GM08714 (cell line): ENCODE results near the gene SHC3.

Experiments
- H3K4me3 ChIP-seq: fragments of 200-500 bp; sonication (Bioruptor generic); 2 replicates; pipeline ENCODE4 v1.5.1; 2014; ENCODE audit warnings: mild to moderate bottlenecking, low read length, inconsistent platforms
- ZNF274 ChIP-seq: IDR thresholded peaks from 2 replicates; pipeline ENCODE4 v1.6.1; 2012; ENCODE audit warnings: mild to moderate bottlenecking, low read depth, low read length

Gene SHC3

DNA sequence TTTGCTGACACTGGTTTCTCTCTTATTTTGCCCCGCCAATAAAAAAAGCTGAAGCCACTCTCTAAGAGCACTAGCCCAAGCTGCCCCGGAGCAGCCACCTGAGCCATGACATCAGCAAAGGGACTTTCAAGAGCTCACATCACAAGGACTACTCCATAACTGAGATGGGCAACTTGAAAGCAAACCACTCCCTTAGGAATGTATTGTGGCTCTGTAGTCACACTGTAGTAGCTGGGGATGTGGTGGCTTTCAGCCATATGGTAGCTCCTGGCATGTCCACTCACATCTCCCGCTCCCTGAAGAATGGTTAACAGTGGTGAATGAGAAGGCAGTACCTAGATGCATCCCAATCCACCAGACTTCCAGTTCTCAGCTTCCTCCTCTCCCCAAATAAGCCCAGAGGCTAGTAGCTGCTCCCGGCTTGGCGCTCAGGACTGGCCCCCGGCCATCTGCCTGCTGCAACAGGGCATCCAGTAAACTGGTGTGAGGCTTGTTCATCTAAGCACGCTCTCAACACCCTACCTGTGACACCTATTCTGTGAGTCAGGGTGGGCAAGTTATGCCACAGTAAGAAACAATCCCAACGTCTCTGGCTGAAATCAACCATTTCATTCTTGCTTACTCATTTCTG, 123.6 kb downstream of the SHC3 start:
- H3K4me3 ChIP-seq: no peak overlapping the region
- no peak for TF ChIP-seq ZNF274

DNA sequence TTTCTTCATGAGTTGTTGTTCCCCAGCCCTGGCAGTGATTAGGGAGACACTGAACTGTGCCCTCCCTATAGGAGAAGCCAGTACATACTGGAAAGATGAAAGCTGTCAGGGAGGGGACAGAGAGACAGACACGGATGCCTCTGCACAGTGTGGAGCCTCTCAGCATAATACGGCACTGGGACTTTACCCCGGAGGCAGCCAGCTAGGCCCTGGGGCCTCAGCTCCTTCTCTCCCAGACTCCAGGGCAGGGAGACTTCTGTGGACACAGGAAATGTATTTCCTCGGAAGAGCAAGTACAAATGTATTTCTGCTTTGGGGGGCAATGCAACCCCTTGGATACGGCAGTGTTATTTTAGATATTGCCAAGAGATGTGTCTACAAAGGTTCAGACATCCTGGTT, 125.3 kb downstream of the SHC3 start:
- TF ChIP-seq ZNF274: no peak
- no peak overlapping the region for H3K4me3 ChIP-seq

DNA sequence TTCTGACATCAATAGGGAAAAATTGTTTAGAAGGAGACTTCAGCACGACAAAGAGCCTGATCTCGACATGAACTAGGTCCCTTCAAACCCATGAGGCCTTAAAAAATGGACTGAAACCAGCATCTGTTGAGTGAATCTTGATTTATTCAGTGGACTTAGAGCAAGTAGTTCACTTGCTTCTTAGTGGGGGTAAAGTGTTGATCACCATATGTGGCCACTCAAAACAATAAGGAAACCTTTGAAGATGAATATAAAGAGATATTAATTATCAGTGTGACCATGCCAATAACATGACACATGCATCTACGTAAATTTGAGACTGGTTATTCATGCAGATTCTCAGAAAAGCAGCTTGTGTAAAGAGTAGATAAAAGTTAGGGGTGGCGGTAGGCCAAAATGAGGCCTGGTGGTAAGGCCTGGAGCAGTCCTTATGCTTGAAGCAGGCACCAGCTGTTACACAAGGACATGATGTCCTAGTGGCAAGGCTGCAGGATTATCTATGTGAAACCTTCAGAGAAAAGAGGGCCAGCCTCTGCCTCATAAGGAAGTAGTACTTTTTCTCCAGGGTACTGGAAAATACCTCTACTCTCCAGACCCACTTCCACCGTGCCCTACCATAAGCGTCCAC, 126.0 kb downstream of the SHC3 start:
- TF ChIP-seq ZNF274: no peak
- no peak overlapping the region for H3K4me3 ChIP-seq

DNA sequence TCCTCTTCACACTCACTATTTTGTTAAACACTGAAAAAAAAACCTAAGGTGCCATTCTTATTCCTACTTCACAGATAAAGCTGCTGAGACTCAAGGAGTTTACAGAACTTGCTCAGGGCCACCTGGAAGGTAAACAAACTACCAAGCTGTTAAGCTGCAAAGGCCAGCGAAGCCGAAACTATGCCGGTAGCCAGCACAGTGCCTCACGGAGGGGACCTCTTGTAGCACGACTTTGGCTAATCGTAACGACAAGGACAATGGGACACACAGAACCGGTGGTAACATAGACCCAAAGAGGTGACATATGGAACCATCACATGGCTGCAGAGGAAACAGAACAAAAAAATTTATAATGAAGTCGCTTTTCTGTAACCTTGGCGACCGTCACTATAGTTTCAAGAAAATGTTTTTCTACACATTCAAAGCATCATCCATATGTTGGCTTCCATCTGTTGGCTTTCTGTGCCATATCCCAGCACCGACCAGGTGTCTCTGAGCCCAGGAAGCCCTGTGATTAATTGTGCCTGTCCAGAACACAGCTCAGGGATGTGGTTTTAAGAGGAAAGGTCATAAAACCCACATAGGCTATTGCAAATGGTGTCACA, 127.1 kb downstream of the SHC3 start:
- no peak for TF ChIP-seq ZNF274
- no peak overlapping the region for H3K4me3 ChIP-seq

DNA sequence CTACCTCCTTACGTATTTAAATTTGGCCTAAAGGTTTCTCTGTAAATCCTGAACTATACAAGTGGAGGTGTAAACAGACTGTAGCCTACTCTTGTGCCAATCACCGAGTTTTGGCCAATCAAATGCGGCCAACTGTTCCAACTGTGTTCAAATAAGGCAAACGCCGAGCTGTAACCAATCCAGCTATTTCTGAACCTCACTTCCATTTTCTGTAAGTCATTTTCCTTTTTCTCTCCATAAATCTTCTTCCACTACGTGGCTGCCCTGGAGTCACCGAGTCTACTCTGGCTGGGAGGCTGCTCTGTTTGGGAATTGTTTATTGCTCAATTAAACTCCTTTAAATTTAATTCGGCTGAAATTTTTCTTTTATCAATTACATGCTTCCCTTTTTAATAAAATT, 129.0 kb downstream of the SHC3 start:
- H3K4me3 ChIP-seq: no peak overlapping the region
- no peak for TF ChIP-seq ZNF274

DNA sequence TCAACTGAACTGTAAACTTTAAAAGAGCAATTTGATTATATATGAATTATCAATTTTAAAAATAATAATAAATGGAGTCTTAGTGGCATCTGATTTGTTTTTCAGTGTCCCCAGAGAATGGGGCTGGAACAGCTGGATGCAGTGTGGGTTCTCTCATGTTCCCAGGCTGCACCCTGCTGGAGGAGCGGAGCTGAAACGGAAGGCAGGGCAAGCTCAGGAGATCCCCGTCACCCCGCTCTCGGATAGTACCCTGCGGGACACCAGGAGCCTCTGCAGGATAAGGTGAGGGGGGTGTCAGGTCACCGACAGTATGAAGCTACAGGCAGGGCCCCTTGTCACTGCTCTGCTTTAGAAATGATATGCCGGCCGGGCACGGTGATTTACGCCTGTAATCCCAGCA, 130.0 kb downstream of the SHC3 start:
- TF ChIP-seq ZNF274: no peak

DNA sequence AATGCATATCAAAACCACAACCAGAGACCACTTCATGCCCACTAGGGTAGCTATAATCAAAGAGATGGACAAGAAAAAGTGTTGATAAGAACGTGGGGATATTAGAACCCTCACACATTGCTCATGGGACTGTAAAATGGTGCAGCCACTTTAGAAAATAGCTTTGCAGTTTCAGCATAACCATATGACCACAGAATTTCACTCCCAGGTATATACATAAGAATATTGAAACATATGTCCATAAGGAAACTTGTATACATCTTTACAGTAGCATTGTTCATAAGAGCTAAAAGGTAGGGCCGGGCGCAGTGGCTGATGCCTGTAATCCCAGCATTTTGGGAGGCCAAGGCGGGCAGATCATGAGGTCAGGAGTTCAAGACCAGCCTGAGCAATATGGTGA, 131.0 kb downstream of the SHC3 start:
- no peak for TF ChIP-seq ZNF274
- H3K4me3 ChIP-seq: no peak overlapping the region

More for the DNA sequence above, 130.0 kb downstream of the SHC3 start:
- H3K4me3 ChIP-seq: no peak overlapping the region

DNA sequence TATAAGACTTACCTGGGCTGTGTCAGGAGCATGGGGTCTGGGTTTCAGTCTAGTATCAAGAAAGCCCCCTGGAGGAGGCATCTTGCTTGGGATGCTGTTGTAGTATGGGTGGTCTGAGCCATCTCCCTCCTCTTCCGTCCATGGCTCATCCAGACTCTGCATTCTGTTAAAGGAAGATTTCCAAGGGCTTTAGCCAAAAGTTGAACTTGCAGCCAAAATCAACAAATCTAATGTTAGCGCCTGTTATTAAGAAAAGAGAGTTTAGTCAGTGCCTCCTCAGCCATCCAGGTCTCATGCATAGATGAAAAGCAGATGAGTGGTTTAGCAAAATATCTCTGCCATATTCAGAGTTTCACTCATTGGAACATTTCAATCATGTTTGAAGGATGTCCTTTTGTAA, 131.8 kb downstream of the SHC3 start:
- TF ChIP-seq ZNF274: no peak
- no peak overlapping the region for H3K4me3 ChIP-seq

DNA sequence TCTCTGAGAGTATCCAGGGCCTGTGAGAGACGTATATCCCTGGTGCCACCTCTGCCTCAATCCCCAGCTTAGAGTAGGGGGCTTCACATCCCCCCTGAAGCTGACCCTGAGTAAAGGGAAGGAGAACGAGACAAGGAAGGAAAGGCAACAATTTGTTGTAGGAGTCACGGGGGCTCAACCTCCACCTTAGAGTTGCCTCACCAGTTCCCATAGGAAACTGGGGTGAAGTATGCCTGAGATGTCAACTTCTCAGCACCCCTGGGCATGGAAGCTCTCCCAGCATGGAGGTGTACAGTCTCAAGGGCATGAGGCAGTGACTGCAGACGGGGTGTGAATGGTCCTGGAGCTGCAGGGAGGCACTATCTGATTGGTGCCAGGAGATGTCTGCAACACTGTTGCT, 133.7 kb downstream of the SHC3 start:
- no peak for TF ChIP-seq ZNF274

DNA sequence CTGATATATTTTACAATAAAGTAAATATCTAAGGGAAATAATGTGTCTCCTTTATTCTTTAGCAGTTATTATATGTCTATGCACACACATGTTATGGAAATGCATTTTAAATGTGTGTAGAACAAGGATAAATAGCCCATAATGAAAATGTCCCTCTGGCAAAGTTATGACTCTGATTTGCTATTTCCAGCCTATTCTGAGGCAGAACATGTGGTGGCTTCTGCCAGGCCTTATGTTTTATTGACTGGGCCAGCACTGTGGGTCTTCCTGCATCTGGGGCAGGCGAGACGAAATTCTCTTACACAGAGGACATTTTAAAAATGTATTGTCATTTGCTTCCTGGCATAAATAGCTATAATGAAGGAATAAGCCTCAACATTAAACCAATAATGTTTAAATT, 134.5 kb downstream of the SHC3 start:
- no peak for TF ChIP-seq ZNF274
- H3K4me3 ChIP-seq: no peak overlapping the region

More for the DNA sequence above, 133.7 kb downstream of the SHC3 start:
- no peak overlapping the region for H3K4me3 ChIP-seq

DNA sequence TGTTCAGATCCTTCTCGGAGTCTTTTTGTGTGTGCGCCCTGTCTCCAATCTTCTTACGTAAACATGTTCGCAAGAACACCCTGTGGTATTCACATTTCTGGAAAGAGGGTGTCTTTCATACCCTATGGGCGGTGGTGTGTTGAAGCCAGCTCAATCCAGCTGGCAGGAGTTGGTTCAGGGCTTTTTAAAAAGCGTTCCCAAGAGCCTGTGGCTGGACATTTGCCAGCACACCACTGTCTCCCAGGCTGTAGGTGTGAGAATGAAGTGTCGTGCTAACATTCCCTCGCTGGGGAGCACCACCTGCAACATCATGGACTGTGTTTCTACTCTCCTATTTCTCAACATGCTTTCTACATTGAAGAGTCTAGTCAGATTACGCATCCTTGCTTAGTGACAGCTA, 135.6 kb downstream of the SHC3 start:
- TF ChIP-seq ZNF274: no peak
- no peak overlapping the region for H3K4me3 ChIP-seq

DNA sequence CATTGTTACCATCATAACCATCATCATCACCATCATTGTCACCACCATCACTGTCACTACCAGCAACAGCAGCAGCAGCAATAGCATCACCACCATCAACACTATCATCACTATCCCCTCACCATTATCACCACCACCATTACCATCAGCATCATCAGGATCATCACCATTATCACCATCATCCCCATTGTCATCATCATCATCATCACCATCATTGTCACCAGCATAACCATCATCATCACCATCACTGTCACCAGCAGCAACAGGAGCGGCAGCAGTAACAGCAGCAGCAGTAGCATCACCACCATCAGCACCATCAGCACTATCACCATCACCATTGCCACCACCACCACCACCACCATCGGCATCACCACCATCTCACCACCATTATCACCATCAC, 139.0 kb downstream of the SHC3 start:
- TF ChIP-seq ZNF274: no peak
- H3K4me3 ChIP-seq: no peak overlapping the region

DNA sequence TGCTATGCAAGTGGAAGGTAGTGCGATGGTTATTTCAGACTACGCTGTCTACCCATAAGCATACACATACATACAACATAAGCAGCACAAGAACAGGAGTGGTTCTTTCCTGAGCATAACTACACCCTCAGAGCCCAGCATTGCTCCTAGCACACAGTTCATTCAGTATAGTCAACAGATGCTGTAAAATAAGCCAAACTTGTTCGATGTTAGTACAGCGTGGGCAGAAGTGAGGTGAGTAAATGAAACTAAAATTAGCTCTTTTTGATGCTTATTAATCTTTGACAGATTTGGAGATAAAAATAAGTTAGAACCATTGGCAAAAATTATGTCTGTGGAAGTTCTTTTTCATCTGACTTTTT, 139.5 kb downstream of the SHC3 start:
- no peak for TF ChIP-seq ZNF274
- H3K4me3 ChIP-seq: no peak overlapping the region

DNA sequence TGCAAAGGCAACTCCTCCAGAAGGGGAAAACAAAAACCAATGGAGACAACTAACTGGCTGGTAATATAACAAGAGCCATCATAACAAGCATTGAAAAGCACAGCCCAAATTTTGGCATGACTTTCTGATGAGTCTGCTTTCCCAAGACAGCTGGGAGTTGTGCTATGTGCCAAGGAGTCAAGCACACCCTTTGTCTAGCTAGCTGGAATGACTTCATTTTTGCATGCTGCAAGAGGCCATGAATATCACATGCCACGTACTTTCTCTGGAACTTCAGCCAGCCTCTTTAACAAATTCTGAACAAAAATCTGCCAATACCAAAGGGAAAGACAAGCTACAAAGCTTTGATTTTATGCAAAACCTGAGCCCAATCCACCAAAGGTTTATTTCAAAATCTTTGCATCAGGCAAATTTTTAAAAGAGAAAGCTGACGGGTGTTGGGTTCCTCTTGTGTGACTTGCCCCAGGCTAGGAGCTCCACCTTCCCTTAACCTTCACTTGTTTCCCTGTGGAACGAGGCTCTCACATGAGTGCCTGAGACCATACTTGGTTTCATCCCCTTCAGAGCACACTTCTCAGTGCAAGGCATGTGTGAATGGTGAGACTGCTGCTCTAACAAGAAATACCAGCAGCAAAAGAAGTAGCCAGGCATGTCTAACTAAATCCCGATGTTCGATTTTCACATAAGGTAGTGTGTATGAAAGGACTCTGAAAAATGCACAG, 140.1 kb downstream of the SHC3 start:
- no peak for TF ChIP-seq ZNF274
- H3K4me3 ChIP-seq: no peak overlapping the region

DNA sequence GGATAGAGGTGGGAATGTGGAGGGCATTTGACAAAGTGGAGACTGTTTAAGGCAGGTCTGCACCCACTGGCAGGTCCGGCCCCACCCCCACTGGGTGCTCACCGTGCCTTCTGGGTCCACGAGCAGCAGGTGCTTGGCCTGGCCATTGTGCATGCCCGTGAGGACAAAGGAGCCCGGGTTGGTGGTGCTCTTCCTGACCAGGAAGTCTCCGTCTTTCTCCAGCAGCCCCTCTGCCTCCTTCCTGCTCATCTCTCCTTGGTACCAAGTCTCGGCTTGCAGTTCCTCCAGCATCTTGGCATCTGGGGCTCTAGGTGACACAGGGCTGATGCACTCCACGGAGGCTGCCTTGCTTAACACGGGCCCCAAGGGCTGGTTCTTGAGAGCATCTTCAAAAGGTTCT, 140.7 kb downstream of the SHC3 start:
- TF ChIP-seq ZNF274: no peak

More for the DNA sequence above, 140.7 kb downstream of the SHC3 start:
- no peak overlapping the region for H3K4me3 ChIP-seq
